ENCODE data around the gene COX4I2.
"Not testable (repeated sequence)": the region's sequence is repeated elsewhere in the genome, so short reads cannot be mapped to it uniquely, and the experiment has no call there.

COX4I2 gene

DNA sequence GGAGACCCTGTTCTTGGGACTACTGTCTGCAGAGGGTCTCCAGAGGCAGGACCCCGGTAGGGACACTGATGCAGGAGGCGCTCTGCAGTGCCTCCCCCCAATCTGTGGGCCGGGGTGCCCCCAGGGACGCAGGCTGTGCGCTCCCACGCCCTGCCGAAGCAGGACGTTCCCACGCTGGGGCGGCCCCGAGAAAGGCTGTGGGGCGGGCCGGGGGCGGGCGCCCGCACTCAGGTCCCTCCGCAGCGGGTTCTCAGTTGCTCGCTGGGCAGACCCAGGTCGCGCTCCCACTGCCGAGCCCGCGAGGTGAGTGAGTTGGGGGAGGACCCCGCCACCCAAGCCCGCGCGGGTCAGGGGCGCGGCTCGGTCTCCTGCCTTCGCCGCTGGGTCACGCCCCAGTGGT lies at the start of gene COX4I2:
COX4I2 (plus strand) TSS at position 253 of the 400 bp plus-strand sequence. CDS start 1,106 bp downstream, outside the sequence.
- DNase-seq, result no peak

DNA sequence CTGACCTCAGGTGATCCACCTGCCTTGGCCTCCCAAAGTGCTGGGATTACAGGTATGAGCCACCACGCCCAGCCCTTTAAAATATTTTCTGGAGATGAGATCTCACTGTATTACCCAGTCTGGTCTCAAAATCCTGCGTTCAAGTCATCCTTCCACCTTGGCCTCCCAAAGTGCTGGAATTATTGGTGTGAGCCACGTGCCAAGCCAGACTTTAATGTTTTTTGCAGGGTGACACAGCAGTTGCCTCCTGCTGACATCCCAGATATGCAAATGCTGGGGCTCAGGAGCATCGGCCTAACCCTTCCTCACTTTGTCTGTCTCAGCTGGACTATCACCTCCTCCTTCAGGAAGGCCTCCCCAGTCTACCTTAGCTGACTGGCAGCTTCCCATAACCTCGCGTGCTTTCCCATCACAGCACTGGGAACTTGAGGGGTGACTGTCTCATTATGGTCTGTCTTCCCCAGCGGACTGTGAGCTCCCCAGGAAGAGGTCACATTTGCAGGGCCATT lies 46.9 kb upstream of the COX4I2 start:
- DNase-seq, result no peak

DNA sequence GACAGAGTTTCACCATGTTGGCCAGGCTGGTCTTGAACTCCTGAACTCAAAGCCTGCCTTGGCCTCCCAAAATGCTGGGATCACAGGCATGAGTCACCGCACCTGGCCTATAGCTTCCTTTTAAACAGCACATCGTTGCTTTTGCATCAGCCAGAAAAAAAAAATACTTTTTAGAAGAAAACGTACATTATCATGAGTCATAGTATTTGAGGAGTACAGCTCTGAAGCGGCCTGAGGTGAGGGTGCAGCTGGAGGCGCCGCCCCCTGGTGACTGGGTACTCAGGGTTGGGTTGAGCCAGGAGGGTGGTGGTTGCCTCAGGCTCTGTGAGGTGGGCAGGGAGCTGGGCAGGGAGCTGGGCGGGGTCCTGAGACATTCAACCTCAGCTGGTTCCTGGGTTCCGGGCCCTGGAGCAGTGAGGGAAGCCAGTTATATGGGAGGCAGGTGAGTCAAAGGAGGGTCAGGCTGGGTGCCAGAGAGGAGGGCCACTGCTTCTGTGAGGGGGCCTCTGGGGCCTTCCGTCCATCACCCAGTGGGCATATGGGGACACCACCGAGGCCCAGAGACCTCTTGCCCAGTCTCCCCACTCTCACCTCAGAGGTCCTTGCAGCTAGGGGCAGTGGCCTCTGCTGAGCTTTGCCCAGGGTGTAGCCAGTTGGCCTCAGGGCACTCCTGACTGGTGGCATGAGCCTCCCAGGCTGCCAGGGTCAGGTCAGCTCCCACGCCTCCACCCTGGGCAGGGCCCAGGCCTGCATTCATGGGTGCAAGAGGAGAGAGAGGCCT lies 44.3 kb upstream of the COX4I2 start:
- DNase-seq, result no peak

DNA sequence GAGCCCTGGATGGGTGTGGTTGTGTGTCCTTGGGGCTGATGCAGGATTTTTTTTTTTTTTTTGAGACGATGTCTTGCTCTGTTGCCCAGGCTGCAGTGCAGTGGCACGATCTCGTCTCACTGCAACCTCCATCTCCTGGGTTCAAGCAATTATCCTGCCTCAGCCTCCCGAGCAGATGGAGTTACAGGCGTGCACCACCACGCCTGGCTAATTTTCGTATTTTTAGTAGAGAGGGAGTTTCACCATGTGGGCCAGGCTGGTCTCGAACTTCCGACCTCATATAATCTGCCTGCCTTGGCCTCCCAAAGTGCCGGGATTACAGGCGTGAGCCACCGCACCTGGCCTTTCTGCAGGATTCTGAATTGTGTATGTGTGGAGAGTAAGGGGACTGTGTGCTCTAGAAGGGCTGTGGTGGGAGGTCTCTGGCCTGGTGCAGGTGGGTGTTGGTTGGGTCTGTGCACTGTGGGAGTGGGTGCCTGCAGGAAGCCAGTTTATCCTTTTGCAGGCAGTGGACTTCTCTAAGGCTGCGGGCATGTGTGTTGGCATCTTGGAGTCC lies 43.6 kb upstream of the COX4I2 start:
- no peak for DNase-seq

DNA sequence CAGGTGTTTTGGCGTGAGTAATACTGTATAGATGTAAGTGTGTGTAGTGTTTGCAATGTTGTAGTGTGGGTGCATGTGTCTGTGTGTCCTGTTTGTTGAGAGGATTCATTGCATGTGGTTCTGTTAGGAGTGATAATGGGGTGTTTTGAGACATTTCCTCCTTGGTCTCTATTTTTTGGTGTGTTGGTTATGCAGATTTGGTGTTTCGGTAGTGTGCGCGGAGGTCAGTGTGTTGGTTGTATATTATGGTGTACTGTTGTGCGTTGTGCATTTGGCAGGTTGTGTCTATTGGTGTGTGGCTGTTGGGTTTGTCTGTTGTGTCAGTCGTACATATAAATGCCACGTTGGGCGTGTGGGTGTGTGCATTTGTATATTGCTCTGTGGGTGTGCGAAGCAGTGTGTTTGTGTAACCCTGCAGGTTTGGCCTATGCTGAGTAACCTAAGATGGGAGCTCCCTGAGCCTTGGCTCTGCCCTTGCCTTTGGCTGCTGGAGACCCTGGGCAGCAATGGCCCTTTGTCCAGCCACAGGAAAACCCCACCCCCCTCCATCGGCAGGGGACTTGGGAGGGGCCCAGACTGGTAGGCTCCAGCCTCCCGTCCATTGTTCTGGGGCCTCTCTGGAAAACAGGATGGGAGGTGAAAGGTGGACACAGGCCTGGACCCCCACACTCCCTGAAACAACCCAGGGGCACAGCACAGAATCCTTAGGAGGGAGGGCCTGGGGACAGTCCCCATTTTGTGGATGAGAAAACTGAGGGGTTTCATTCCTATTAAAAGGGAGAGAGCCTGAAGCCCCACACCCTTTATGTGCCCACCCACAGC lies 42.9 kb upstream of the COX4I2 start:
- DNase-seq, result no peak

DNA sequence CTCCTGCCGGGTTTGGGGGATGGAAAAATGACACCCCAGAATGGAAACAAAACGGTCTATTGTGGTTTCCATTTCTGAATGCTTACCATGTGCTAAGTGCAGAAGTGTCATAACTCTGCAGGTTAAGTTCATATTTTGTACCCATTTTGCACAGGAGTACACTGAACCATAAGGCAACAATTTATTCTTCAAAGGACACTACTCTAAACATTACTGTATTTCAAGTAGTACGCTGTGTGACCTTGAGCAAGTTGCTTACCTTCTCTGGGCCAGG lies 42.4 kb upstream of the COX4I2 start:
- DNase-seq, result no peak

DNA sequence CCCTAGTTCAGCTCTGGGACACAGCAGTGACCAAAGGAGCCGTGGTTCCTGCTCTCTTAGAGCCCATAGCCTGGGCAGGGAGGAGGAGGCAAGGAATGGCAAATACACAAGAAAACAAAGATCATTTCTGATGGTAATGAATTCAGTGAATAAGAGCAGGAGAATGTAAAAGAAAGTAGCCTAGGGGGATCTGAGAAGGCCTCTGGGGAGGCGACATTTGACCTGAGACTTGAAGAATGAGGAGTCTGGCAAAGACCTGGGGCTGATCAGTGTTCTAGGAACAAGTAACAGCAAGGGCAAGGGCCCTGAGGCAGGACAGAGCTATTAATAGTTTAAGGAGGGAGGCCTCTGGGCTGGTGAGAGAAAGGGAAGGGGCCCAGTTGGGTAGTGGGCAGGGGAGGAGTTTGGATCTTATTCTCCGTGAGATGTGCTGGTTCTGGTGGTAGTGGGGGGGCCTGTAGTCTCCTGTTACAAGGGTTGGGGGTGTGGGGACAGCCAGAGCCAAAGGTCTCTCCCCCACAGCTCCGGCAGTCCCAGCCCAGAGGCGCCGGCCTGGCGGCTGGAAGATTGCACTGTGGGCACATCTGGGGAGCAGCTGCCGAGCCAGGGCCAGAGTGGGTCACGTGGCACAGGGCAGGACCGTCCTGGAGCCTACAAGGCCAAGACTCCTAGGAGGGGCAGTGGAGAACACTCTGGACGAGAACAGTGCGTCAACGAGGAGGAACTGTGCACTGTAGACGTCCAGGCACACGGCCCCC lies 41.9 kb upstream of the COX4I2 start:
- no peak for DNase-seq

DNA sequence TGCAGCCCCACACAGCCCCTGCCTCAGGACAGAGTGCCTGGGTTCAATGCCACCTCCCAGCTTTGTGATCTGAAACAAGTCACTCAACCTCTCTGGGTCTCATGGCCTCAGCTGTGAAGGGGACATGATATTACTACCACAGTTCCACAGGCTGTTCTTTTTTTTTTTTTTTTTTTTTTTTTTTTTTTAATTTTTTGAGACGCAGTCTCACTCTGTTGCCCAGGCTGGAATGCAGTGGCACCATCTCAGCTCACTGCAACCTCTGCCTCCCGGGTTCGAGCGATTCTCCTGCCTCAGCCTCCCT lies 41.3 kb upstream of the COX4I2 start:
- DNase-seq, result not testable (repeated sequence)

DNA sequence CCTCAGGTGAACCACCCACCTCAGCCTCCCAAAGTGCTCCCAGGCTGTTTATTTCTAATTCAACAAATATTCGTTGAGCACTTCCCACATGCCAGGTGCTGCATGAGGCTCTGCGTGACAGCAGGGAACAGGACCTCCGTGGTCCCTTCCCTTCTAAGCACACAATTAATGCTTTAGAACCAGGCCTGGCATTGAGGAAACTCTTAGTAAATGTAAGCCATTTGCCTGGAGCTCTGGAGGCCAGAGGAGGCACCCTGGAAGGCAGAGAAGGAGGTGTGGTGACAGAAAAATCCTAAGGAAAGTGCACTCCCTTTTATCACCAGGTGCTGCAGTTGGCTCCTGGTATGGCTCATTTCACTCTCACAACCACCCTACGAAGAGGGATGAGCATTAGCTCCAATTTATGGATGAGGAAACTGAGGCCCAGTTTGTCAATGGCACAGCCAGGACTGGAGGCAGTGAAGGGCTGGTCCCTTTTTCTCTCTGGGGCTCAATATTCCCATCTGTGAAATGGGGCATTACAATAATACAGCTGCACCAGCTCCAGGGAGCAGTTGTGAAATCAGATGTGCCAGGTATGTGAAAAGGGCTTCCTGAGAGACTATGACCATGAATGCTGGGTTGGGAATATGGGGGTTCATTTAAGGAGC lies 40.8 kb upstream of the COX4I2 start:
- no peak for DNase-seq

DNA sequence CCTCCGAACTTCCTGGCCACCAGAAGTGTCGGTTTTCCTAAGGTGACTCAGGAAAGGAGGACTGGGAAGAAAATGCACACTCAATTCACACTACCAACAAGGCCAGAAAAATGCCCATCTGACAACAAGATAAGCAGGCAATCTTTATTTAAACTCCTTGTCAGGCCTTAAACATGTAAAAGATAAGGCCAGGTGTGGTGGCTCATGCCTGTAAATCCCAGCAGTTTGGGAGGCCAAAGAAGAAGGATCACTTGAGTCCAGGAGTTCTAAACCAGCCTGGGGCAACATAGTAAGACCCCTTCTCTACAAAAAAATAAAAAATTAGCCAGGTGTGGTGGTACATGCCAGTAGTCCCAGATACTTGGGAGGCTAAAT lies 40.2 kb upstream of the COX4I2 start:
- DNase-seq, result no peak

DNA sequence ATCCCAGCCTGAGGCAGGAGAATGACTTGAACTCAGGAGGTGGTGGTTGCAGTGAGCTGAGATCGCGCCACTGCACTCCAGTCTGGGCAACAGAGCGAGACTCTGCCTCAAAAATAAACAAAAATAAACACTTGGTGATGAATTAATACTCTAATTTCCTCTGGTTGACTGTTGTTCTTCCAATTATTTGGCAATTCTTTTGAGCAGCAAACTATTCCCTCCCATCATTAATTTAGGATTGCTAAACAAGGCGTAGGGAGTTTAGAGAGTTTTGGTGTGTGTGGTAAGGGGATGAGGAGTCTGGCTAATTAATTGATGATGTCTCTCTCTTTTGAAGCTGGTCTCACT lies 35.3 kb upstream of the COX4I2 start:
- DNase-seq, result no peak

DNA sequence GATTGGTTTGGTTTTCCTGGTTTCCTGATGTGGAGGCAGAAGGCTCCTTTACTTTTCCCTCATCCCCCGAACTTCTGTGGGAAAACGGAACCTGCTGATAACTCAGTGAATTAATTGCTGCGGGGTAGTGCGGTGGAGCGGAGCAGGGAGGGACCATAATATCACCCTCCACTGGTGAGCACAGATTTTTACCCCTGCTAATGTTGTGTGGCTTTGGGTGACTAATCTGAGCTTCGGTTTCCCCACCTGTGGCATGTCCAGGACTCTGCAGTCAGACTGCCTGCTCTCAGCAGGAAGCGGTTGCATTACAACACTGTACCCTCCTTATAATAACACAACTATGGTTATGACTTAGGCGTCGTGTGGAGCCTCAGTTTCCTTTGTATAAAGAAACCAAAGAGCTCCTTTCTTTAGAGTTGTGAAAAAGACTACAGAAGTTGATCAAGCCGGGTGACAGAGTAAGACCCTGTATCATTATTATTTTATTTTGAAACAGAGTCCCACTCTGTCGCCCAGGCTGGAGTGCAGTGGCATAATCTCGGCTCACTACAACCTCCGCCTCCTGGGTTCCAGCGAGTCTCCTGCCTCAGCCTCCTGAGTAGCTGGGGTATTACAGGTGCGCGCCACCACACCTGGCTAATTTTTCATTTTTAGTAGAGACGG lies 34.8 kb upstream of the COX4I2 start:
- DNase-seq, result no peak

DNA sequence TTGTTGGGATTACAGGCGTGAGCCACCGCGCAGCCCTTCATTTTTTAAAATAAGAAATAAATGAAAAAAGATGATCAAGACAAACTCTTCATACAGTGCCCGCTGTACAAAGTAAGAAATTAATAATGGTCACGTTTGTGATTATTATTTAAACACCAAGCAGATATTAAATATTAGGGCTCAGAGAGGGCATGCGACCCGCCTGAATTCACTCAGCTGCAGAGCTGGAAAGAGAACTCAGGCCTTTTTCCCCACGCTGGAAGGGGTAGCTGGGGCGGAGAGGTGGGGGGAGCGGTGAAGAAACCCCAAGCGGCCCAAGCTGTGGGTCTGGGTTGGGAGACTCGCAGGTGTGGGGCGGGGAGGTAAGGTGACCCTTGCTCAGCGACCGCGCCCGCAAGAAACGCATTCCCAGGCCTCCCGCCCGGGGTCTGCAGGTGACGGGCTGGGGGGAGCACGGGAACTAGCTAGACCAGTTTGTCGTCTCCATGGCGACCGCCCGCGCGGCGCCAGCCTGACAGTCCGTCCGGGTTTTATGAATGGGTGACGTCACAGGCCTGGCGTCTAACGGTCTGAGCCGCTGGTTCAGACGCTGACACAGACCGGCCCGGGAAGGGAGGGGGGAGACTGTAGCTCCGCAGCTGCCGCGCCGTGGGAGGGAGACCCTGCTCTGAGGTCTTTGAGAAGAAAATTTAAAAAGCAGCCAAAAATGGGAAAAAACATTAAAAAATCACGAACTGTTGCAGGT lies 33.7 kb upstream of the COX4I2 start:
- peak; percentile 85 for DNase-seq

DNA sequence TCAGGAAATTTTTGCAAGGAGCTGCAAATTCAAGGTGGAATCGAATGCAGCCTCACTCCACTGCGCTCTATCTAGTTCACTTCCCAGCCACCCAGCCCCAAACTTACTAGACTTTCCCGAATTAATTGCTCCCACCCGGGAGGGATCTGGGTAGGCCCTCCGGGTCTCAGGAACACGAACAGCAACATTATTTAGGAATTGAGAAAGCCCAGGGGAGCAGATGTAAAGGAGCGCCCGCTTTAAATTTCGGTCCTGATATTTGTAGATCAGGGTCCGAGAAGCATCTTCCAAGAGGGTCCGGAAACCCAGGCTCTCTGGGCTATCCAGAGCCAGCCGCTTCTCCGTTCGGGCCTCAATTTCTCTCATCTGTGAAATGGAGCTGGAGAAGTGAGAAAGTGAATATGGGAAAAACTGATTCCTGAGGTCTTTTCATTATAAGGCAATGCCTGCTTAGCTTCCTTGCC lies 33.1 kb upstream of the COX4I2 start:
- no peak for DNase-seq

DNA sequence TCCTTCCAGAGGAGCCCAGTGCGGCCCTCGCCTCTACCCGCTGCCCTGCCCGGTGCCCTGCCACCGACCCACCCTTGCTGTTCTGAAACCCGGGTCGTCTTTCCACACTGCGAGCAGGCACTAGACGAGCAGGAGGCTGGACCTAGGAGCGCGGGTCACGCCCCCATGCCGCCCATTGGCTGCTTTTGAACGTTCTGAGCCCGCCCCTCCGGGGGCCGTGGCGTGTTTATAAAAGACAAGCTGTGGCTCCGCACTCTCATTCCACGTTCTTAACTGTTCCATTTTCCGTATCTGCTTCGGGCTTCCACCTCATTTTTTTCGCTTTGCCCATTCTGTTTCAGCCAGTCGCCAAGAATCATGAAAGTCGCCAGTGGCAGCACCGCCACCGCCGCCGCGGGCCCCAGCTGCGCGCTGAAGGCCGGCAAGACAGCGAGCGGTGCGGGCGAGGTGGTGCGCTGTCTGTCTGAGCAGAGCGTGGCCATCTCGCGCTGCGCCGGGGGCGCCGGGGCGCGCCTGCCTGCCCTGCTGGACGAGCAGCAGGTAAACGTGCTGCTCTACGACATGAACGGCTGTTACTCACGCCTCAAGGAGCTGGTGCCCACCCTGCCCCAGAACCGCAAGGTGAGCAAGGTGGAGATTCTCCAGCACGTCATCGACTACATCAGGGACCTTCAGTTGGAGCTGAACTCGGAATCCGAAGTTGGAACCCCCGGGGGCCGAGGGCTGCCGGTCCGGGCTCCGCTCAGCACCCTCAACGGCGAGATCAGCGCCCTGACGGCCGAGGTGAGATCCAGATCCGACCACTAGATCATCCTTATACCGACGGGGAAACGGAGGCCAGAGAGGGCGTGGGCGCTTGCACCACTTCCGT lies 32.4 kb upstream of the COX4I2 start, which contains the start of gene ID1:
ID1 (plus strand) TSS at position 259 of the 871 bp plus-strand sequence; CDS start at position 358, 99 bp downstream.
- peak; percentile 81 for DNase-seq

DNA sequence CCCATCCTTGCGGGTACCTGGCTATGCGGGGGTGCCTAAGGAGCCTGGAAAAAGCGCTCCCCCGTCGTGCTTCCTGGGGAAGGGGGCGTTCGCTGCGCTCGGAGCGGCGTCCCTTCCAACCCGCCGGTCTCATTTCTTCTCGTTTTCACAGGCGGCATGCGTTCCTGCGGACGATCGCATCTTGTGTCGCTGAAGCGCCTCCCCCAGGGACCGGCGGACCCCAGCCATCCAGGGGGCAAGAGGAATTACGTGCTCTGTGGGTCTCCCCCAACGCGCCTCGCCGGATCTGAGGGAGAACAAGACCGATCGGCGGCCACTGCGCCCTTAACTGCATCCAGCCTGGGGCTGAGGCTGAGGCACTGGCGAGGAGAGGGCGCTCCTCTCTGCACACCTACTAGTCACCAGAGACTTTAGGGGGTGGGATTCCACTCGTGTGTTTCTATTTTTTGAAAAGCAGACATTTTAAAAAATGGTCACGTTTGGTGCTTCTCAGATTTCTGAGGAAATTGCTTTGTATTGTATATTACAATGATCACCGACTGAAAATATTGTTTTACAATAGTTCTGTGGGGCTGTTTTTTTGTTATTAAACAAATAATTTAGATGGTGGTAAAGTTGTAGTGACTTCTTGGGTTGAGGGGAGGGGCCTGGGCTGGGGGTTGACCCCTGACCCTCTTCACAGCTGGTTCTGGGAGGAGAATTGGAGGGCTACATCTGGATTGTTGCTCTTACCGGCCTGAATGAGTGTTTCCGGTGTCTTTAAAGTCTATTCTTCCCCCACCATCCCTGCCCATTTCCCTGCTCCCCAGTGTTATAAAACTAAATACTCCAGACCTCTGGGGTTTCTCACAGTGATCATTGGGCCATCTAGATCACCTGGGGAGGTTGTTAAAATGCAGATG lies 31.6 kb upstream of the COX4I2 start:
- no peak for DNase-seq

DNA sequence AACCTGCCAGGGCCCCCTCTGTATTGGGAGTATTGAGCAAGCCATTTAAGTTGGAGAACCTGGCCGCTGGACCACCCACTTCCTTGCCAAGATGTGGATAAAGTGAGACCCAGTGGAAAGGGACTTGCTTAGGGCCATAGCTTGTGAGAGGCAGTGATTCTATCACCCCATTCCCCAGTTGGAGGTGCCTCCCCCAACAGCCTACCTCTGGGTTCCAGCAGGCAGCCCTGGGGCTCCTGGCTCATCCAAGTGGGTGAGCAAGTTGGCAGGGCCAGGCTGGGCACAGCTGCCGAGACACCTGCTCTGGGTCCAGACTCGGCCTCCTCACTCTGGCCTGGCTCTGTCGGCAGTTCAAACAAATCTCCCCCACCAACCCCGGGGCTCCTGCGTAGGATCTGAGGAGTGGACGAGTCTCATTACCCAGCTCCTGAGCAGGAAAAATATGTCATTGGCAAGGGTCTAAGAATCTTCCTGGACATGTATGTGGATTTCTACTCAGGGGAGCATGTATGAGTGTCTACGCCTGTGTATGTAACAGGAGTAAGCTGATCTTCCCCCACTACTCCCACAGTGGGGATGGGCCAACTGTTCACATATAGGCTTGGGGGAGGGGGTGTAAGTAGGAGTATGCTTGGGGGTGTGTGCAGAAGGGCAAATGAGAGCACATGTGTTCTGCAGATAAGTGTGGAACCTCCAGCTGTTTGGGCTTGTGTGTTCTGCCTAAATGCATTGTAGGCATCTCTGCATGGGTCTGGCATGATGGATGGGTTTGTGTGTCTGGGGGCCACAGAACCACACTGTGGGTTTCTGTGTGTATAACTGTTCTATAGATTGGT lies 30.7 kb upstream of the COX4I2 start:
- DNase-seq, result no peak

DNA sequence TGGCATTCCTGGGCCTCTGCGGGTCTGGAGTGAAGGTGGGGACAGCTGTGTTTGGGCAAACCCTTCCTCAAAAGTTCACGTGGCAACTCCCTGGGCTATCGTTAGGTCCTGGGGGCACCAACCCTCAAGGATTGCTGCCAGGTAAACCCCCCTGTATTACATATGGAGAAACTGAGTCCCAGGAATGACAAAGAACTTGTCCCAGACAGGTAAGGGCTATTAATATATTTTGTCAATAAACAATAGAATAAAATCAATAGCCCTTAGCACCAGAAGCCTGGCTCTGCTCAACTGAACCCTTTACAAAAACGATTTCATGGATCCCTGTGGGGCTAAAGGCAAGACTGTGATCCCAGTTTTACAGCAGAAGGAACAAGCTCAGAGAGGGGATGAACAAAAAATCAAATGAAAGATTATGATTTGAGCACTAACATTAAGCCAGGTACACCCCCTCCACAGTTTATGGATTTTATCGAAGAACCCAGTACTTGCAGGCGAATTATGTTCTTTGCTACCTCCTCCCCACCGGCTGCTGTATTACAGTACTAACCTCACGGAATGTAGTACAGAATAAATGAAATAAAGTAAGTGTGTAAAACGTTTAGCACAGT lies 30.0 kb upstream of the COX4I2 start:
- DNase-seq, result no peak

Measured in NCI-H187 treated with DMSO at 0.1 percent for 48 hours (cell line).